AG09319 (cell line): ENCODE data around the gene ARHGAP8.
"Not testable (repeated sequence)": the region's sequence is repeated elsewhere in the genome, so short reads cannot be mapped to it uniquely, and the experiment has no call there.

Source experiments
- DNase-seq: peaks from one replicate; pipeline ENCODE4 v3.0.0-alpha.2; 2010; ENCODE audit warnings: low read depth; ENCODE audit errors: extremely low read depth
- CTCF ChIP-seq: IDR thresholded peaks from 2 replicates; pipeline ENCODE4 v1.5.1; 2011; ENCODE audit warnings: low read depth, mild to moderate bottlenecking, inconsistent platforms, low read length, moderate library complexity

Gene ARHGAP8

DNA sequence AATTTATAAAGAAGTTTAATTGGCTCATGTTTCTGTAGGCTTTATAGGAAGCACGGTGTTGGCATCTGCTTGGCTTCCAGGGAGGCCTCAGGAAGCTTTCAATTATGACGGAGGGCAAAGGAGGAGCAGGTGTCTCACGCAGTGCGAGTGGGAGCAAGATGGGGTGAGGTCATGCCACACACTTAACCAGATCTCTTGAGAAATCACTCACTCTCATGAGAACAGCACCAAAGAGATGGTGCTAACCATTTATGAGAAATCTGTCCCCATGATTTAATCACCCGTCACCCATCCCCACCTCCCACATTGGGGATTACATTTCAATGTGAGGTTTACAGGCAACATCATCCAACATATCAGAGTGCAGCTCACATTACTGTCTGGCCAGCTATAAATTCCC lies 103.5 kb downstream of the ARHGAP8 start:
- TF ChIP-seq CTCF = no peak
- DNase-seq = no peak

GRCh38 chr22:44858819-44859218 lies 106.4 kb downstream of the ARHGAP8 start:
- not testable (repeated sequence) for DNase-seq

DNA sequence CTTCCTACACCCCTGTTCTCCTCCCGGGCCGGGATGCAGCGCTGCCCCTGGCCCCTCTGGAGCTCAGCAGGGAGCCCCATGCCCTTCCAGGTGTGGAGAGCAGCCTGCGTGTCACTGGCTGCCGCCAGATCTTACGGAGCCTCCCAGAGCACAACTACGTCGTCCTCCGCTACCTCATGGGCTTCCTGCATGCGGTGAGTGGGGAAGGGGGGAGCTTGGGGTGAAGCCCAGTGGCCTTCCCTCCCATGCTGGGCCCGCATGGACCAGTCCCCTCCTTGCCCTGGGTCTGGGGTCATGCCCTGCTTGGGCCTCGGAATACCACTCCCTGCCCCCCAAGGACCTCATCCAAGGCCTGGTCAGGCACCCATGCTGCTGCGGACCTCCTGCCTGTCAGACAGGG lies 107.3 kb downstream of the ARHGAP8 start:
- no peak for TF ChIP-seq CTCF
- no peak for DNase-seq

- TF ChIP-seq CTCF = no peak
- no peak for DNase-seq
These were observed 107.9 kb downstream of the ARHGAP8 start for GRCh38 chr22:44860311-44860710.

DNA sequence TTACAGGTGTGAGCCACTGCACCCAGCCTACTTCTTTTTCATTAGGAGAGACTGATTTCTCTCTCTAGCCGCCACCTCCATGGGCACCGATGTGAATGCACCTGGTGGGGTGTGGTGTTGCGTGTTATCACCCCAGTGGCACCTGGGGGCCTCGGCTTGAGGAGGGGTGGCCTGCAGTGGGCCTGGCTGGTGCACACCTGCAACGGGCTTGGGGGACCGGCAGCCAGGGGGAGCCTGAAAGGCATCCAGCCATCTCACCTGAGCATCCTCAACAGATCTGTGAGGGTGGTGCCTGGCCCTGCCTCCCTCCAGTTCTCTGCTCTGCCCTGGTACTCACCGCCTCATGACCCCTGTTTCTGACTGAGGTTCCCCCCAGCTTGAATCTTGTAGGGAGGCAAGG lies 108.9 kb downstream of the ARHGAP8 start:
- DNase-seq = no peak
- no peak for TF ChIP-seq CTCF

GRCh38 chr22:44862281-44862680 lies 109.9 kb downstream of the ARHGAP8 start:
- TF ChIP-seq CTCF = no peak
- DNase-seq = no peak

- TF ChIP-seq CTCF = no peak
- no peak for DNase-seq
These were observed 110.8 kb downstream of the ARHGAP8 start for GRCh38 chr22:44862981-44863860.
